ENCODE data around the gene SGCE. TPM values are rescaled to one million over a fixed set of nuclear protein-coding genes. Genes with fewer than 3 reads are reported as not detected.

Gene SGCE
- total and polyA plus RNA-seq, 9 of the 15 experiments (the other 6 are each of a cell fraction or from before 2014, with no cell fraction given), result 0.09 to 0.46 (median 0.28) TPM; not detected in 5

DNA sequence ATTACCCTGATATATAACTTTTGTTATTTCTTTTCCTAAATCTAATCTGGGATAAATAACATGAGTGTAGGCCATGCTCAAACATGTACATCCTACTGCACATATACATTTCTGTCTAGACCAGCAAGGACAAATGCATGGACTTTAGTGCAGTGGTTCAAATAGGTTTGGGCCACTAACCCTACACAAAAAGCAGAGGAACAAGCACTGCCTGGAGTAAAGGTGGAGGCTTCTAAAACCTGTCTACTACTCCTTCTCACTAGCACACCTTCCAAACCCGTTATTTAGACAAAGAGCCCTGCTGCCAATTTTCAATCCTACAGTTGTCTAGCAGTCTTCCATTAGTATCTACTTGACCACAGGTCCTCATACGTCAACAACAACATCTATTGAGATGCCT lies 34.8 kb downstream of the SGCE start:
- intact Hi-C loops (cut with micrococcal nuclease) (no loop called here), in situ Hi-C loops (cut with MboI) (no loop called here)
- no peak overlapping the region for H3K4me2 ChIP-seq (ENCODE audit: insufficient read depth, low read length)
- H4K20me1 ChIP-seq (replicated peaks; ENCODE audit: control insufficient read depth, insufficient read depth, low read length), result no peaks in the 10 kb centered on the region
- FAIRE-seq (no peak), DNase-seq (ENCODE audit: extremely low read depth in 1 of 4, low spot score in 3 of 4) (no peak), ATAC-seq (no peak)
- H3K27me3 ChIP-seq (ENCODE audit: control insufficient read depth in 2 of 2, insufficient read depth in 2 of 2, low read length in 2 of 2), result no peaks in the 10 kb centered on the region
- TF ChIP-seq, protein P1, sequence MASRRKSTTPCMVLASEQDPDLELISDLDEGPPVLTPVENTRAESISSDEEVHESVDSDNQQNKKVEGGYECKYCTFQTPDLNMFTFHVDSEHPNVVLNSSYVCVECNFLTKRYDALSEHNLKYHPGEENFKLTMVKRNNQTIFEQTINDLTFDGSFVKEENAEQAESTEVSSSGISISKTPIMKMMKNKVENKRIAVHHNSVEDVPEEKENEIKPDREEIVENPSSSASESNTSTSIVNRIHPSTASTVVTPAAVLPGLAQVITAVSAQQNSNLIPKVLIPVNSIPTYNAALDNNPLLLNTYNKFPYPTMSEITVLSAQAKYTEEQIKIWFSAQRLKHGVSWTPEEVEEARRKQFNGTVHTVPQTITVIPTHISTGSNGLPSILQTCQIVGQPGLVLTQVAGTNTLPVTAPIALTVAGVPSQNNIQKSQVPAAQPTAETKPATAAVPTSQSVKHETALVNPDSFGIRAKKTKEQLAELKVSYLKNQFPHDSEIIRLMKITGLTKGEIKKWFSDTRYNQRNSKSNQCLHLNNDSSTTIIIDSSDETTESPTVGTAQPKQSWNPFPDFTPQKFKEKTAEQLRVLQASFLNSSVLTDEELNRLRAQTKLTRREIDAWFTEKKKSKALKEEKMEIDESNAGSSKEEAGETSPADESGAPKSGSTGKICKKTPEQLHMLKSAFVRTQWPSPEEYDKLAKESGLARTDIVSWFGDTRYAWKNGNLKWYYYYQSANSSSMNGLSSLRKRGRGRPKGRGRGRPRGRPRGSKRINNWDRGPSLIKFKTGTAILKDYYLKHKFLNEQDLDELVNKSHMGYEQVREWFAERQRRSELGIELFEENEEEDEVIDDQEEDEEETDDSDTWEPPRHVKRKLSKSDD (conservative IDR thresholded peaks at IDR 0.05; ENCODE audit: low read length), result no peak
- TF ChIP-seq STAG1 (CRISPR knock-in tag; IDR thresholded peaks at IDR 0.05; ENCODE audit: borderline replicate concordance) (no peak), POLR2G (IDR thresholded peaks at IDR 0.05; ENCODE audit: low read depth, low read length) (no peak), RUNX1 (IDR thresholded peaks at IDR 0.05; ENCODE audit: low read depth) (no peak), TCF7 (IDR thresholded peaks at IDR 0.05; ENCODE audit: borderline replicate concordance) (no peak), MEF2D (tag; conservative IDR thresholded peaks at IDR 0.05; ENCODE audit: low read depth) (no peak), HNRNPH1 (optimal IDR thresholded peaks at IDR 0.05; ENCODE audit: low read depth, low read length) (no peak), ZNF444 (CRISPR knock-in tag; IDR thresholded peaks at IDR 0.05) (no peak), ESRRA (IDR thresholded peaks at IDR 0.05; ENCODE audit: borderline replicate concordance, low read depth) (no peak), EWSR1 (IDR thresholded peaks at IDR 0.05; ENCODE audit: borderline replicate concordance, low read depth, partially characterized antibody) (no peak), CREBBP (IDR thresholded peaks at IDR 0.05; ENCODE audit: low read depth, low read length) (no peak), IFI16 (CRISPR knock-in tag; IDR thresholded peaks at IDR 0.05) (no peak), ZNF41 (CRISPR knock-in tag; conservative IDR thresholded peaks at IDR 0.05) (no peak), PHB2 (IDR thresholded peaks at IDR 0.05; ENCODE audit: low read depth) (no peak), KDM2B (CRISPR knock-in tag; IDR thresholded peaks at IDR 0.05) (no peak)
- TF ChIP-seq, protein P2, sequence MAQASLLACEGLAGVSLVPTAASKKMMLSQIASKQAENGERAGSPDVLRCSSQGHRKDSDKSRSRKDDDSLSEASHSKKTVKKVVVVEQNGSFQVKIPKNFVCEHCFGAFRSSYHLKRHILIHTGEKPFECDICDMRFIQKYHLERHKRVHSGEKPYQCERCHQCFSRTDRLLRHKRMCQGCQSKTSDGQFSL (CRISPR knock-in tag; IDR thresholded peaks at IDR 0.05), result no peak
- TF ChIP-seq, protein P2 (tag; IDR thresholded peaks at IDR 0.05), result no peak
- TF ChIP-seq, protein P3, sequence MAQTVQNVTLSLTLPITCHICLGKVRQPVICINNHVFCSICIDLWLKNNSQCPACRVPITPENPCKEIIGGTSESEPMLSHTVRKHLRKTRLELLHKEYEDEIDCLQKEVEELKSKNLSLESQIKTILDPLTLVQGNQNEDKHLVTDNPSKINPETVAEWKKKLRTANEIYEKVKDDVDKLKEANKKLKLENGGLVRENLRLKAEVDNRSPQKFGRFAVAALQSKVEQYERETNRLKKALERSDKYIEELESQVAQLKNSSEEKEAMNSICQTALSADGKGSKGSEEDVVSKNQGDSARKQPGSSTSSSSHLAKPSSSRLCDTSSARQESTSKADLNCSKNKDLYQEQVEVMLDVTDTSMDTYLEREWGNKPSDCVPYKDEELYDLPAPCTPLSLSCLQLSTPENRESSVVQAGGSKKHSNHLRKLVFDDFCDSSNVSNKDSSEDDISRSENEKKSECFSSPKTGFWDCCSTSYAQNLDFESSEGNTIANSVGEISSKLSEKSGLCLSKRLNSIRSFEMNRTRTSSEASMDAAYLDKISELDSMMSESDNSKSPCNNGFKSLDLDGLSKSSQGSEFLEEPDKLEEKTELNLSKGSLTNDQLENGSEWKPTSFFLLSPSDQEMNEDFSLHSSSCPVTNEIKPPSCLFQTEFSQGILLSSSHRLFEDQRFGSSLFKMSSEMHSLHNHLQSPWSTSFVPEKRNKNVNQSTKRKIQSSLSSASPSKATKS (CRISPR knock-in tag; IDR thresholded peaks at IDR 0.05), result no peak
- 2% methylated on average over 2 of the region's 2 CpGs for WGBS (ENCODE audit: insufficient coverage, low coverage, missing lambda C conversion rate)
- H3K4me3 ChIP-seq, result no peak overlapping the region
- no peak overlapping the region for H3K27ac ChIP-seq (ENCODE audit: extremely low read depth, low read depth, low read length)
- no peaks in the 10 kb centered on the region for H3K4me1 ChIP-seq (replicated peaks in 1 of 2; ENCODE audit: control insufficient read depth in 2 of 2, insufficient read depth in 2 of 2, low read length in 2 of 2)
- no peaks in the 10 kb centered on the region for H3K79me2 ChIP-seq (ENCODE audit: control insufficient read depth, insufficient read depth, low read length)
- no peaks in the 10 kb centered on the region for H3K9me1 ChIP-seq (ENCODE audit: control insufficient read depth, insufficient read depth, low read length)
- BruUV-seq (replicated peaks), result no TSS peak
- no peaks in the 10 kb centered on the region for H3K36me3 ChIP-seq (ENCODE audit: control insufficient read depth, insufficient read depth, low read length)
- POLR2A ChIA-PET, result no interaction called here
- no peaks in the 10 kb centered on the region for H3K9me3 ChIP-seq (replicated peaks; ENCODE audit: control insufficient read depth, insufficient read depth, low read depth, low read length)
- CTCF ChIA-PET (ENCODE audit: low intra/inter-chr PET ratio), result no interaction called here
- no peak overlapping the region for H2AFZ ChIP-seq (ENCODE audit: low read depth, low read length)
- no peak overlapping the region for H3K9ac ChIP-seq (ENCODE audit: insufficient read depth in 1 of 2, low read depth in 2 of 2, low read length in 2 of 2)
